Mesothelial cell of epicardium (in vitro differentiated cells): ENCODE measurements around the gene TRERF1. TPM values are rescaled to one million over a fixed set of nuclear protein-coding genes. Genes with fewer than 3 reads are reported as not detected.

Source experiments
- DNase-seq, 2 experiments: peaks; one replicate each; pipeline ENCODE4 v3.0.0; 2021; ENCODE audit warnings: low spot score in 2 of 2; ENCODE audit not compliant: unreplicated experiment in 2 of 2
- H3K27ac Mint-ChIP-seq: 2 replicates; pipeline ENCODE4 v1.8.0; 2021; ENCODE audit warnings: mixed read lengths
- H3K27me3 Mint-ChIP-seq: 2 replicates; pipeline ENCODE4 v1.8.0; 2021; ENCODE audit warnings: low read depth, mixed read lengths
- H3K36me3 Mint-ChIP-seq: 2 replicates; pipeline ENCODE4 v1.8.0; 2021; ENCODE audit warnings: mixed read lengths
- H3K4me1 Mint-ChIP-seq: 2 replicates; pipeline ENCODE4 v1.8.0; 2021; ENCODE audit warnings: mixed read lengths
- H3K4me3 Mint-ChIP-seq: 2 replicates; pipeline ENCODE4 v1.8.0; 2021; ENCODE audit warnings: mild to moderate bottlenecking, moderate library complexity, mixed read lengths
- H3K9me3 Mint-ChIP-seq: 2 replicates; pipeline ENCODE4 v1.8.0; 2021; ENCODE audit warnings: mixed read lengths
- total RNA-seq: library from RNA; stranded (reverse); gene quantifications from 3 replicates; pipeline ENCODE4 v1.2.1, GENCODE V29; 2021
- TF ChIP-seq, protein P1 (sequence below): fragments of 200-600 bp; sonication (generic); IDR thresholded peaks from one replicate; pipeline ENCODE4 v1.5.0; 2021; ENCODE audit warnings: antibody characterized with exemption; ENCODE audit not compliant: unreplicated experiment

TRERF1 gene
- total RNA-seq, 1 donor from 2014 or later, result 19.8 TPM

DNA sequence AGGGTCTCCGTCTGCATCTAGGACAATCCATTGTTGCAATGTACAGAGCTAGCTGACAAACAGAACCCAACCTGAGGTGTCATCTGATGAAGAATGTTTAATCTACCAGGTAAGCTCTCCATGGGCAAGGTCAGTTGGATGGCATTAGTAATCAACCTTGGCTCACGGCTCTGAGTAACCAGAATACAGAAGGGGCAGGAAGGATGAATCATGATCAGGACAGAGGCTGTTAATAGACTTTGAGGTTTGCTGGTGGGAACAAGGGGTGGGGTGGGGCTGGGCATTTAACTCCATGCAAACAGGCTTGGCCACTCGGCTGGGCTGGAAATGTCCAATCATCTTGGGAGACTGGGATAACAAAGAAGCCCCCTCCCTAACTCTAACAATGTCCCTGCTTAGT is 157.0 kb downstream of the TRERF1 start:
- DNase-seq, result no peak
- Mint-ChIP-seq H3K36me3 (peaks cover 34% of the 10 kb centered on the region), H3K27me3 (no peaks in the 10 kb centered on the region), H3K4me1 (no peaks in the 10 kb centered on the region), H3K27ac (no peak overlapping the region), H3K4me3 (no peak overlapping the region), H3K9me3 (no peaks in the 10 kb centered on the region)
- TF ChIP-seq, protein P1, sequence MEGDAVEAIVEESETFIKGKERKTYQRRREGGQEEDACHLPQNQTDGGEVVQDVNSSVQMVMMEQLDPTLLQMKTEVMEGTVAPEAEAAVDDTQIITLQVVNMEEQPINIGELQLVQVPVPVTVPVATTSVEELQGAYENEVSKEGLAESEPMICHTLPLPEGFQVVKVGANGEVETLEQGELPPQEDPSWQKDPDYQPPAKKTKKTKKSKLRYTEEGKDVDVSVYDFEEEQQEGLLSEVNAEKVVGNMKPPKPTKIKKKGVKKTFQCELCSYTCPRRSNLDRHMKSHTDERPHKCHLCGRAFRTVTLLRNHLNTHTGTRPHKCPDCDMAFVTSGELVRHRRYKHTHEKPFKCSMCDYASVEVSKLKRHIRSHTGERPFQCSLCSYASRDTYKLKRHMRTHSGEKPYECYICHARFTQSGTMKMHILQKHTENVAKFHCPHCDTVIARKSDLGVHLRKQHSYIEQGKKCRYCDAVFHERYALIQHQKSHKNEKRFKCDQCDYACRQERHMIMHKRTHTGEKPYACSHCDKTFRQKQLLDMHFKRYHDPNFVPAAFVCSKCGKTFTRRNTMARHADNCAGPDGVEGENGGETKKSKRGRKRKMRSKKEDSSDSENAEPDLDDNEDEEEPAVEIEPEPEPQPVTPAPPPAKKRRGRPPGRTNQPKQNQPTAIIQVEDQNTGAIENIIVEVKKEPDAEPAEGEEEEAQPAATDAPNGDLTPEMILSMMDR, result no peak

DNA sequence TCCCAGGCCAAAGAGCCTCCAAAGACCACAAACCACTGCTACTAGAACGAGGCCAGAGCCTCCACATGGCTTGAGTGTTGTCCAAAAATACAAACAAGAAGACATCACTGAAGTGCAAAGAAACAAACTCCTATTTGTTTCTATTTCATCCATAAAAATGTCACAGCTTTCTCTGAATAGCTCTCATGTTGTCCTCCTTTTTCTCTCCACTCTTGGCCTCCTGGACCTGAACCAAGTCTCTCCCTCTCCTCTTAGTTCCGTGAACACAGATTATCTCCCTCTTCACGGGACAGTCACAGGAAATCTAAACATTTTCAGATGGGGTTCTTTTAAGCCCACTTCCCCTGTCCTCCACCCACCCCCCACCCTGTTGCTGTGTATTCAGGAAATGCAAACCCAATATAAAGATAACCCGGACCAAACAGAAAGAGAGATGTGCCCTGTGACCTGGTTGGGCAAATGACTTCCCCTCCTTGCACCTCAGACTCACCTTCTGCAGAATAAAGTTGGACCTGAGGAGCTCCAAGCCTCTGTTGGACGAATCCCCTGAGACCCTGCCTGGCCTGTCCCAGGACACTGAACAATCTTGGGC is 158.2 kb downstream of the TRERF1 start:
- no peaks in the 10 kb centered on the region for H3K4me1 Mint-ChIP-seq
- no peak overlapping the region for H3K27ac Mint-ChIP-seq
- H3K36me3 Mint-ChIP-seq, result peaks cover 33% of the 10 kb centered on the region

DNA sequence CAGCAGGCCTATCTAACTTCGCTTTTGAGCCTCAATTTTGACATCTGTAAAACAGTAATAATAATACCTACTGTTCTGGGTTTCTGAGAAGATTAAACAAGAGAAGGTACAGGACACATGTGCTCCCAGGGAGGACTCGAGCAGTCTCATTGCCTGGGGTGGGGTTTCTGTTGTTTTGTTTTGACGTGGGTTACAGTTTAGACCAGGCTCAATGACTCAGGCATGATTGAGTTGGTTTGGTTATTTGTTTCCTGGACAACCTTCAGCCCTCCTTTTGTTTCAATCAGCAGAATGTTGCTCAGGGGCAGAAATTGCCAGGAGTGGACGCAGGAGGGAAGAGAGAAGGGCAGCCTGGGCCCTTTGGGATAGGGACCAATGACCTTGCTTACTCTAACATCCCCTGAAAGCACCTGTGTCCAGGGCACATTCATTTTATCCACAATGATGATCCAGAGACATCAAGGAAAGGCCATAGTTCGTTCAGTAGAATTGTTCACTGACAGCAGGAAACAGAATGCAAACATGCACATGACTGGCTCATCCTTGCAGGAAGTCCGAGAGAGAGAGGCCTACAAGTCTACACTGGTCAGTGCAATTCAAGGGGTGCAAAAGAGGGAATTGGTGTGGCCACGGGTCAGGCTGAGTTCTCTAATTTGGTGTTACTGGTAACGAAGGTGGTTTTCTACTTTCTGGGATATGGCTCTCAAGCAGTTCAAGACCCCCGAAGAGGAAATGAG is 159.6 kb downstream of the TRERF1 start:
- Mint-ChIP-seq H3K27me3 (no peaks in the 10 kb centered on the region), H3K9me3 (no peaks in the 10 kb centered on the region), H3K27ac (no peak overlapping the region), H3K4me1 (no peaks in the 10 kb centered on the region), H3K36me3 (peaks cover 34% of the 10 kb centered on the region), H3K4me3 (no peak overlapping the region)
- TF ChIP-seq, protein P1, result no peak
- DNase-seq, result no peak

More for the DNA sequence above, 158.2 kb downstream of the TRERF1 start:
- Mint-ChIP-seq H3K9me3 (no peaks in the 10 kb centered on the region), H3K4me3 (no peak overlapping the region), H3K27me3 (no peaks in the 10 kb centered on the region)
- no peak for DNase-seq
- TF ChIP-seq, protein P1, result no peak

DNA sequence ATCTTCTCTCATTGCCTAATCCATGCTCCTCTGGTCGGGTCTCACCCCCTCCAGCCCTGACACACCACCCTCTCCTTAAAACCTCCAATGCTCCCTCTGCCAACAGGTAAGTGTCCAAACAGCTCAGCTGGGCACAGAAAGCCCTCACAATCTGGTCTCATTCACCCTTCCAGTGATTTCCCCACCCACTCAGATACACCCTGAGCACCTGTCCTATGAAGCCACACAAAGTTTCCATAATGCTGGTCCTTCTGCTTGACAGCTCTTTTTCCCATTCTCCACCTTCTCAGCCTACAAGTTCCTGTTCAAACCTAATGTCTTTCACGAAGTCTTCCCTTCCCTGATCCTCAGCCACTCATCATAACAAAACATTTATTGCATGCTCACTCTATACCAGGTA is 164.0 kb downstream of the TRERF1 start:
- Mint-ChIP-seq H3K4me3 (no peak overlapping the region), H3K36me3 (peaks cover 15% of the 10 kb centered on the region), H3K27me3 (no peaks in the 10 kb centered on the region), H3K9me3 (peaks cover 5% of the 10 kb centered on the region), H3K4me1 (no peaks in the 10 kb centered on the region), H3K27ac (no peak overlapping the region)
- DNase-seq, result no peak
- TF ChIP-seq, protein P1, result no peak

DNA sequence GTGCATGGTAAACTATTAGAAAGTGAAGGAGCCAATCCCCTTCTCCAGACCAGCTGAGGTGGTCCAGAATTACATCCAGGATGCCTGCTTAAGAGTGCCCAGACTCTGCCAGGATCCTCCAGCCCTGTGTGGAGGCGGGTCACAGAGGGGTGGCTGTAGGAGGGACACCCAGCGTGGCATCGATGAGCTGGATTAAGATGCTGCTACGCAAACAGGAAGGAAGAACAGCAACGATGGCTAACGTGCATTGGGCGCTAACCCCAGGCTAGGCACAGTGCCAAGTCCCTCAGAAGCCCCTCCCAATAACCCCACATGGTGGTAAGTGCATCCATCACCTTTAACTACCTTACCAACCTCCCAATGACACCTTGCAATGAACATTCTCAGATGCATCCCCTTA is 170.2 kb downstream of the TRERF1 start:
- H3K9me3 Mint-ChIP-seq, result peaks cover 6% of the 10 kb centered on the region
- TF ChIP-seq, protein P1, result no peak
- DNase-seq, result no peak
- H3K4me1 Mint-ChIP-seq, result peaks cover 15% of the 10 kb centered on the region
- no peaks in the 10 kb centered on the region for H3K36me3 Mint-ChIP-seq
- no peak overlapping the region for H3K4me3 Mint-ChIP-seq
- peak overlapping the region; percentile 37 for H3K27ac Mint-ChIP-seq
- H3K27me3 Mint-ChIP-seq, result no peaks in the 10 kb centered on the region
